ENCODE data around the gene GNAI3. TPM values are rescaled to one million over a fixed set of nuclear protein-coding genes. Genes with fewer than 3 reads are reported as not detected.

Gene GNAI3
- total and polyA plus RNA-seq, 10 of the 15 experiments (the other 5 are each of a cell fraction or from before 2014, with no cell fraction given) = 5.9 to 13.8 (median 8.0) TPM

DNA sequence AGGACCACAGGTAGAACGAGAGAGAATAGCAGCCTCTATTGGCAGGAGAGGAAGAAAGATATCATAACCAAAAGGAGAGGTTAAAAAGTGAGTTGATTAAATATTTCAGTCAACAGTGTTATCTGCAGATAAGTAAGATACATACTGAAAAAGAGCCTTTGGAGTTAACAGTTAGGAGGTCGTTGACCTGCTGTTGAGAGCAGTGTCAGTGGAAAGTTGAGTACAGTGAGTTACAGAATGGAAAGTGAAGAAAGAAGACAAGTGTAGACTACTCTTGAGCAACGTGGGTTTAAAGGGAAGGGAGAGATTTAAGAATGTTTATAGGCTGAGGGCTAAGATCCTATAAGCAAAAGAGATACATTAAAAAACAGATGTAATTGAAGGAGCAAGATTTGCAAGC is 40.8 kb downstream of the GNAI3 start:
- no peak for TF ChIP-seq CBFB (IDR thresholded peaks at IDR 0.05; ENCODE audit: low read depth)
- no peak for TF ChIP-seq BACH1 (IDR thresholded peaks at IDR 0.05; ENCODE audit: borderline replicate concordance)
- no peak for TF ChIP-seq PBX3 (IDR thresholded peaks at IDR 0.05; ENCODE audit: insufficient replicate concordance, low read depth, low read length)
- no peak for TF ChIP-seq ZBED1 (IDR thresholded peaks at IDR 0.05; ENCODE audit: borderline replicate concordance)
- TF ChIP-seq, protein P1, sequence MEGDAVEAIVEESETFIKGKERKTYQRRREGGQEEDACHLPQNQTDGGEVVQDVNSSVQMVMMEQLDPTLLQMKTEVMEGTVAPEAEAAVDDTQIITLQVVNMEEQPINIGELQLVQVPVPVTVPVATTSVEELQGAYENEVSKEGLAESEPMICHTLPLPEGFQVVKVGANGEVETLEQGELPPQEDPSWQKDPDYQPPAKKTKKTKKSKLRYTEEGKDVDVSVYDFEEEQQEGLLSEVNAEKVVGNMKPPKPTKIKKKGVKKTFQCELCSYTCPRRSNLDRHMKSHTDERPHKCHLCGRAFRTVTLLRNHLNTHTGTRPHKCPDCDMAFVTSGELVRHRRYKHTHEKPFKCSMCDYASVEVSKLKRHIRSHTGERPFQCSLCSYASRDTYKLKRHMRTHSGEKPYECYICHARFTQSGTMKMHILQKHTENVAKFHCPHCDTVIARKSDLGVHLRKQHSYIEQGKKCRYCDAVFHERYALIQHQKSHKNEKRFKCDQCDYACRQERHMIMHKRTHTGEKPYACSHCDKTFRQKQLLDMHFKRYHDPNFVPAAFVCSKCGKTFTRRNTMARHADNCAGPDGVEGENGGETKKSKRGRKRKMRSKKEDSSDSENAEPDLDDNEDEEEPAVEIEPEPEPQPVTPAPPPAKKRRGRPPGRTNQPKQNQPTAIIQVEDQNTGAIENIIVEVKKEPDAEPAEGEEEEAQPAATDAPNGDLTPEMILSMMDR (IDR thresholded peaks at IDR 0.05 in 2 of 3, conservative IDR thresholded peaks at IDR 0.05 in 1 of 3; ENCODE audit: control insufficient read depth in 2 of 3, extremely low read depth in 1 of 3, insufficient read depth in 1 of 3, low read depth in 3 of 3, low read length in 3 of 3) = no peak
- TF ChIP-seq SMARCA5 (IDR thresholded peaks at IDR 0.05) = no peak
- TF ChIP-seq NR2F1 (conservative IDR thresholded peaks at IDR 0.05) = no peak
- no peak for TF ChIP-seq YBX1 (IDR thresholded peaks at IDR 0.05)
- no peak for TF ChIP-seq TBL1XR1 (IDR thresholded peaks at IDR 0.05; ENCODE audit: low read depth, low read length)
- TF ChIP-seq, protein P2, sequence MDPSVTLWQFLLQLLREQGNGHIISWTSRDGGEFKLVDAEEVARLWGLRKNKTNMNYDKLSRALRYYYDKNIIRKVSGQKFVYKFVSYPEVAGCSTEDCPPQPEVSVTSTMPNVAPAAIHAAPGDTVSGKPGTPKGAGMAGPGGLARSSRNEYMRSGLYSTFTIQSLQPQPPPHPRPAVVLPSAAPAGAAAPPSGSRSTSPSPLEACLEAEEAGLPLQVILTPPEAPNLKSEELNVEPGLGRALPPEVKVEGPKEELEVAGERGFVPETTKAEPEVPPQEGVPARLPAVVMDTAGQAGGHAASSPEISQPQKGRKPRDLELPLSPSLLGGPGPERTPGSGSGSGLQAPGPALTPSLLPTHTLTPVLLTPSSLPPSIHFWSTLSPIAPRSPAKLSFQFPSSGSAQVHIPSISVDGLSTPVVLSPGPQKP (IDR thresholded peaks at IDR 0.05; ENCODE audit: low read depth, low read length) = no peak
- no peak for TF ChIP-seq EED (IDR thresholded peaks at IDR 0.05; ENCODE audit: low read depth)
- FAIRE-seq (no peak), DNase-seq (ENCODE audit: low read depth, low spot score) (no peak), ATAC-seq (no peak)
- no peaks in the 10 kb centered on the region for H3K4me1 ChIP-seq (ENCODE audit: control insufficient read depth, insufficient read depth, low read length)
- no peak overlapping the region for H3K9ac ChIP-seq (ENCODE audit: control insufficient read depth, insufficient read depth, low read length)
- no peak overlapping the region for H3K27ac ChIP-seq (ENCODE audit: control insufficient read depth, insufficient read depth)
- no peaks in the 10 kb centered on the region for H3K27me3 ChIP-seq (replicated peaks in 1 of 2; ENCODE audit: control insufficient read depth in 2 of 2, insufficient read depth in 2 of 2, low read length in 1 of 2)
- 70% methylated on average over 3 of the region's 3 CpGs for WGBS (ENCODE audit: insufficient coverage, insufficient replicate concordance, low lambda C conversion rate, missing lambda C conversion rate)
- H3K36me3 ChIP-seq (ENCODE audit: control insufficient read depth in 2 of 2, insufficient read depth in 2 of 2, low read length in 1 of 2) = peaks cover 3 to 10% of the 10 kb centered on the region in 2 experiments
- H2AFZ ChIP-seq (ENCODE audit: control insufficient read depth, low read depth, low read length) = no peak overlapping the region
- no peaks in the 10 kb centered on the region for H4K20me1 ChIP-seq (ENCODE audit: control insufficient read depth, insufficient read depth)
- RAD21 ChIA-PET (ENCODE audit: unreplicated experiment) = no interaction called here
- SMC1A ChIA-PET (ENCODE audit: uncharacterized antibody, unreplicated experiment) = no interaction called here
- H3K9me3 ChIP-seq (replicated peaks; ENCODE audit: control insufficient read depth, insufficient read depth, low read length) = no peaks in the 10 kb centered on the region
- intact Hi-C loops (cut with micrococcal nuclease; ENCODE audit: unreplicated experiment) = no loop called here
- BruUV-seq (replicated peaks) = TSS peak; percentile 4
- no peak overlapping the region for H3K4me2 ChIP-seq (ENCODE audit: control insufficient read depth, insufficient read depth)
- H3K79me2 ChIP-seq (ENCODE audit: control insufficient read depth, insufficient read depth, low read length) = no peaks in the 10 kb centered on the region
- in situ Hi-C loops (cut with MboI) = no loop called here
- H3K4me3 ChIP-seq = no peak overlapping the region
- POLR2A ChIA-PET = no interaction called here
- CTCF ChIA-PET = no interaction called here
